Body of pancreas (tissue), 4 donors: ENCODE results near the gene IGSF3. TPM values are rescaled to one million over a fixed set of nuclear protein-coding genes. Genes with fewer than 3 reads are reported as not detected.
"Not testable (repeated sequence)": the region's sequence is repeated elsewhere in the genome, so short reads cannot be mapped to it uniquely, and the experiment has no call there.

Source experiments
- ATAC-seq: fragments of 150-250 bp; one replicate; pipeline ENCODE4 v1.9.1; 2016
- DNase-seq, 4 donors: peaks; one replicate each; pipeline ENCODE4 v3.0.0-alpha.2; 2019
- H3K27ac ChIP-seq, 4 donors: fragments of 200-600 bp; sonication (generic); 1 replicate in 3 of 4; 2 replicates in 1 of 4; pipeline versions ENCODE4 v1.5.1 to v1.6.1; 2016 to 2019; ENCODE audit warnings: mild to moderate bottlenecking in 1 of 4, mixed read lengths in 1 of 4, moderate library complexity in 1 of 4
- H3K27me3 ChIP-seq, 2 donors: fragments of 200-600 bp; sonication (generic); one replicate each; pipeline ENCODE4 v1.6.0; 2016; ENCODE audit warnings: mild to moderate bottlenecking in 1 of 2
- H3K36me3 ChIP-seq, 2 donors: fragments of 200-600 bp; sonication (generic); replicated peaks in 1 of 2; 2 replicates each; pipeline ENCODE4 v1.5.1; 2016; ENCODE audit warnings: low read depth in 2 of 2; ENCODE audit not compliant: insufficient read depth in 1 of 2
- H3K4me1 ChIP-seq: fragments of 200-600 bp; sonication (generic); one replicate; pipeline ENCODE4 v1.6.0; 2016
- H3K4me3 ChIP-seq, 2 donors: fragments of 200-600 bp; sonication (generic); 1 replicate in 1 of 2; 2 replicates in 1 of 2; pipeline ENCODE4 v1.5.1; 2016 to 2019
- H3K9me3 ChIP-seq, 3 donors: fragments of 200-600 bp; sonication (generic); 1 replicate in 2 of 3; 2 replicates in 1 of 3; pipeline ENCODE4 v1.5.1; 2016
- WGBS, 2 donors: methylation state at CpG; one replicate each; pipeline ENCODE4 v1.1.5; 2017; 5-methylcytosine and 5-hydroxymethylcytosine counted together
- intact Hi-C: fragments of 100-400 bp; cut with DNase I; formaldehyde crosslinking; loops from one replicate; pipeline ENCODE4 v1.15.1; 2023
- total RNA-seq, 2 donors: library from RNA; depleted of rRNA; stranded (reverse); fragments of >200 nt; gene quantifications; one replicate each; pipeline ENCODE4 v1.1.0, GENCODE V29; 2016

The IGSF3 gene
- total RNA-seq, 2 donors from 2014 or later = 4.6 to 5.2 TPM

GRCh38 chr1:116646673-116647170, 20.8 kb downstream of the IGSF3 start:
- H3K36me3 ChIP-seq, H3K4me1 ChIP-seq, intact Hi-C loops, H3K9me3 ChIP-seq, H3K27me3 ChIP-seq, ATAC-seq, H3K4me3 ChIP-seq: not testable (repeated sequence)
- H3K27ac ChIP-seq = peak overlapping the region in 1 of 4 donors; percentile 14
- DNase-seq = peak in 3 of 4 donors; percentile 30 to 40 (median 35)
- WGBS, 2 donors = 43 to 54% methylated on average over 9 of the region's 9 CpGs

GRCh38 chr1:116645802-116646672, 21.5 kb downstream of the IGSF3 start:
- ATAC-seq, DNase-seq, H3K4me3 ChIP-seq, H3K27me3 ChIP-seq, H3K4me1 ChIP-seq, H3K36me3 ChIP-seq, H3K9me3 ChIP-seq, intact Hi-C loops: not testable (repeated sequence)
- H3K27ac ChIP-seq = peak overlapping the region in 1 of 4 donors; percentile 14
- 47 to 62% methylated on average over 16 of the region's 16 CpGs for WGBS, 2 donors

GRCh38 chr1:116644993-116645392, 22.5 kb downstream of the IGSF3 start:
- whole genome bisulfite sequencing, 2 donors = 95 to 97% methylated on average over 2 of the region's 2 CpGs
- DNase-seq, H3K36me3 ChIP-seq, H3K4me1 ChIP-seq, H3K27me3 ChIP-seq, H3K27ac ChIP-seq, H3K9me3 ChIP-seq, H3K4me3 ChIP-seq, ATAC-seq, intact Hi-C loops: not testable (repeated sequence)

GRCh38 chr1:116644096-116644495, 23.4 kb downstream of the IGSF3 start:
- not testable (repeated sequence) for DNase-seq, ATAC-seq
- WGBS, 2 donors = 68 to 82% methylated on average over 4 to 5 of the region's 5 CpGs

GRCh38 chr1:116643281-116643751, 24.2 kb downstream of the IGSF3 start:
- DNase-seq, intact Hi-C loops, H3K9me3 ChIP-seq, H3K36me3 ChIP-seq, ATAC-seq, H3K4me1 ChIP-seq, H3K27ac ChIP-seq, H3K27me3 ChIP-seq, H3K4me3 ChIP-seq: not testable (repeated sequence)
- WGBS, 2 donors = 75 to 79% methylated on average over 12 of the region's 12 CpGs

More at GRCh38 chr1:116644096-116644495, 23.4 kb downstream of the IGSF3 start:
- H3K4me3 ChIP-seq, H3K36me3 ChIP-seq, H3K27me3 ChIP-seq, intact Hi-C loops, H3K9me3 ChIP-seq, H3K27ac ChIP-seq, H3K4me1 ChIP-seq: not testable (repeated sequence)

- H3K27me3 ChIP-seq, DNase-seq, ATAC-seq, H3K27ac ChIP-seq, H3K4me1 ChIP-seq, H3K4me3 ChIP-seq, H3K9me3 ChIP-seq, intact Hi-C loops, H3K36me3 ChIP-seq: not testable (repeated sequence)
- 62 to 73% methylated on average over 13 to 14 of the region's 14 CpGs for WGBS, 2 donors
Observed at GRCh38 chr1:116642311-116643280, 24.9 kb downstream of the IGSF3 start.

GRCh38 chr1:116637583-116637982, 29.9 kb downstream of the IGSF3 start:
- H3K4me3 ChIP-seq, H3K27me3 ChIP-seq, H3K27ac ChIP-seq, H3K36me3 ChIP-seq, ATAC-seq, intact Hi-C loops, H3K9me3 ChIP-seq, H3K4me1 ChIP-seq, DNase-seq: not testable (repeated sequence)
- WGBS, 2 donors = 84 to 93% methylated on average over 2 of the region's 2 CpGs

GRCh38 chr1:116636584-116636983, 30.9 kb downstream of the IGSF3 start:
- 62 to 69% methylated on average over 6 of the region's 6 CpGs for WGBS, 2 donors
- ATAC-seq, DNase-seq, H3K9me3 ChIP-seq, H3K27ac ChIP-seq, intact Hi-C loops, H3K4me1 ChIP-seq, H3K4me3 ChIP-seq, H3K36me3 ChIP-seq, H3K27me3 ChIP-seq: not testable (repeated sequence)

- 53 to 55% methylated on average over 4 of the region's 4 CpGs for WGBS, 2 donors
- ATAC-seq, DNase-seq: not testable (repeated sequence)
Observed at GRCh38 chr1:116634386-116634785, 33.1 kb downstream of the IGSF3 start.

GRCh38 chr1:116631996-116632925, 35.3 kb downstream of the IGSF3 start:
- H3K9me3 ChIP-seq, H3K4me3 ChIP-seq, intact Hi-C loops, H3K36me3 ChIP-seq, ATAC-seq, H3K27me3 ChIP-seq: not testable (repeated sequence)
- Histone ChIP-seq H3K4me1 (peaks cover 19% of the 10 kb centered on the region), H3K27ac (peak overlapping the region in 3 of 4 donors; percentile 17 to 41 (median 22))
- DNase-seq = peak in 2 of 4 donors; percentile 37 to 52
- 32 to 36% methylated on average over 10 of the region's 10 CpGs for WGBS, 2 donors

More at GRCh38 chr1:116634386-116634785, 33.1 kb downstream of the IGSF3 start:
- intact Hi-C loops, H3K9me3 ChIP-seq, H3K4me3 ChIP-seq, H3K27me3 ChIP-seq, H3K27ac ChIP-seq, H3K36me3 ChIP-seq: not testable (repeated sequence)
- H3K4me1 ChIP-seq = peaks cover 17% of the 10 kb centered on the region
